Stimulated activated naive CD8-positive, alpha-beta T cell treated with anti-CD3 and anti-CD28 coated beads, Interleukin-15, Interleukin-2, amounts not matched to agents 100 ng/mL and 50 ng/mL, for 24 hours (primary cell): Measurements from ENCODE around the gene COLEC11.
"Not testable (repeated sequence)": the region's sequence is repeated elsewhere in the genome, so short reads cannot be mapped to it uniquely, and the experiment has no call there.

Experiments
- H3K27ac Mint-ChIP-seq: one replicate; pipeline ENCODE4 v1.8.0; 2021; ENCODE audit warnings: mild to moderate bottlenecking, mixed read lengths
- H3K27me3 Mint-ChIP-seq: one replicate; pipeline ENCODE4 v1.8.0; 2021; ENCODE audit warnings: mixed read lengths
- H3K36me3 Mint-ChIP-seq: one replicate; pipeline ENCODE4 v1.8.0; 2021; ENCODE audit warnings: low read depth, mixed read lengths
- H3K4me1 Mint-ChIP-seq: one replicate; pipeline ENCODE4 v1.8.0; 2021; ENCODE audit warnings: low read depth, mixed read lengths
- H3K4me3 Mint-ChIP-seq: one replicate; pipeline ENCODE4 v1.8.0; 2021; ENCODE audit warnings: mild to moderate bottlenecking, mixed read lengths
- H3K9me3 Mint-ChIP-seq: one replicate; pipeline ENCODE4 v1.8.0; 2021; ENCODE audit warnings: mixed read lengths

The COLEC11 gene

DNA sequence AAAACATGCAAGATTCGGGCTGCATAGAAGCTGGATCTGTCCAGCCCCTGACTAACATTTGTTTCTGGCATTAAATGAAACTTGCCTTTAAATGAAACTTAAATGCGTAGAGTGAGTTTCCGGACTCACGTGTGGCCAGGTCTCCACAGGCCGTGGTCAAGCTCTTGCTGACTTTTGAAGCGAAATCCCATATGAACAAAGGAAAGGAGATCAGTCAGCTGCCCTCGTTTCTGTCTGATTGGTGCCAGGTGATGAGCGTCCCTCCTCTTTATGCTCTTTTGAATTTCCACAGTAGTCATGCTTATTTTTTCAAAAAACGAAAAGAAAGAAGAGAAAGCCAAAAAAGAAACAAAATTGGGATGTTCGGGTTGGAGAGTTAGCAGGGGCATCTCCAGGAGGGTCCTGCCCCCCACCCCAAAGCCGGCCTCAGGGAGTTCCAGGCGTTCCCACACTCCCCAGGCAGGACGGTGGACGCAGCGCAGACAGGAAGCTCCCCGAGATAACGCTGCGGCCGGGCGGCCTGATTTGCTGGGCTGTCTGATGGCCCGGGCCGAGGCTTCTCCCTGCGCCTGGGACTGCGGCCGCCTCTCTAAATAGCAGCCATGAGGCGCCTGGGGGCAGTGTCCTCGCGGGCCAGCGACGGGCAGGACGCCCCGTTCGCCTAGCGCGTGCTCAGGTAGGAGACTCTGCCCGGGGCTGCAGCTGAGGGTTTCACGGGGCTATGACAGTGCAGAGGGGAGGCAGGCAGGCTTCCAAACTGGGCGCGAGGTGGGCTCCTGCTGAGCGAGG is at the start of gene COLEC11:
COLEC11 (plus strand) TSS at position 620 of the 789 bp plus-strand sequence. CDS start 9,229 bp downstream, outside the sequence.
- H3K4me3 Mint-ChIP-seq, result no peak within 1 kb of the TSS
- no peak within 1 kb of the TSS for H3K27ac Mint-ChIP-seq
- no peaks in the 10 kb centered on the region for H3K9me3 Mint-ChIP-seq
- peaks cover 26% of the 10 kb centered on the region for H3K4me1 Mint-ChIP-seq
- no peaks in the 10 kb centered on the region for H3K27me3 Mint-ChIP-seq
- peaks cover 21% of the 10 kb centered on the region for H3K36me3 Mint-ChIP-seq

DNA sequence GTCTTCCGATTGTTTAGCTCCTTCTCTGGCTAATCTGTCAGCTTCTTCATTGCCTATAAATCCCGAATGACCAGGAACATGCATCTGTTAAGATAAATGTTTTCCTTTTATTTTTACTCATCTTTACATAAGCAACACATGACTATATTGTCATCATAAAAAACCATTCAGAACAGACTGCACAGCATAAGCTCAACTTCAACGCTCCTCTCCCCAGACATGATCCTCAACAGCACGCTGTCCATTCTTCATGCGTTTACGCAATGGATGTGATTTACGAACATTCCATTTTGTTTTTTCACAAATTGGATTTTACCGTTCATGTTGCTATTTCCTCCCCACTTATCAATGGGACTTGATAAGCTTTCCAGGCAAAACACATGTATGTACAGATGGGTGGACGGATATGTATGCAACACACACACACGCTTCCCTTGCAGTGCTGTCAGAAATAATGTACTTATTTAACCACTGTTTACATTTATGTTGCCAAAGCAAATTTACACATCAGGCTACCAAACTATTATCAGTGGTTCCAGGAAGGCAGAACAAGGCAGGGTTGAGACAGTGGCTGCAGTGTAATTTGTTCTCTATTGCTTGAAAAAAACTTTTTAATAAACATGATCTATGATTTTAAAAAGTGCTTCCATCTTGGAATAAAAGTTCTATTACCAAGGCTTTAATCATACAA is 49.0 kb upstream of the COLEC11 start:
- H3K27me3 Mint-ChIP-seq, result no peaks in the 10 kb centered on the region
- H3K4me1 Mint-ChIP-seq, result no peaks in the 10 kb centered on the region
- H3K36me3 Mint-ChIP-seq, result peaks cover 80% of the 10 kb centered on the region
- no peaks in the 10 kb centered on the region for H3K9me3 Mint-ChIP-seq
- no peak overlapping the region for H3K4me3 Mint-ChIP-seq
- no peak overlapping the region for H3K27ac Mint-ChIP-seq

- H3K27ac Mint-ChIP-seq, result no peak overlapping the region
- no peaks in the 10 kb centered on the region for H3K27me3 Mint-ChIP-seq
- H3K36me3 Mint-ChIP-seq, result peaks cover 81% of the 10 kb centered on the region
- H3K4me1 Mint-ChIP-seq, result no peaks in the 10 kb centered on the region
- no peaks in the 10 kb centered on the region for H3K9me3 Mint-ChIP-seq
- no peak overlapping the region for H3K4me3 Mint-ChIP-seq
These were observed 47.0 kb upstream of the COLEC11 start for GRCh38 chr2:3547915-3548314.

GRCh38 chr2:3553946-3554345 is 41.0 kb upstream of the COLEC11 start:
- Mint-ChIP-seq H3K4me3 (no peak overlapping the region), H3K27ac (no peak overlapping the region)

GRCh38 chr2:3557639-3558204 is 37.2 kb upstream of the COLEC11 start:
- H3K4me3 Mint-ChIP-seq, result peak overlapping the region; percentile 94
- H3K27me3 Mint-ChIP-seq, result no peaks in the 10 kb centered on the region
- H3K4me1 Mint-ChIP-seq, result peaks cover 50% of the 10 kb centered on the region
- H3K27ac Mint-ChIP-seq, result peak overlapping the region; percentile 98
- H3K36me3 Mint-ChIP-seq, result peaks cover 66% of the 10 kb centered on the region
- no peaks in the 10 kb centered on the region for H3K9me3 Mint-ChIP-seq

More at GRCh38 chr2:3553946-3554345, 41.0 kb upstream of the COLEC11 start:
- Mint-ChIP-seq H3K36me3 (peaks cover 81% of the 10 kb centered on the region), H3K27me3 (no peaks in the 10 kb centered on the region), H3K9me3 (no peaks in the 10 kb centered on the region), H3K4me1 (peaks cover 35% of the 10 kb centered on the region)

DNA sequence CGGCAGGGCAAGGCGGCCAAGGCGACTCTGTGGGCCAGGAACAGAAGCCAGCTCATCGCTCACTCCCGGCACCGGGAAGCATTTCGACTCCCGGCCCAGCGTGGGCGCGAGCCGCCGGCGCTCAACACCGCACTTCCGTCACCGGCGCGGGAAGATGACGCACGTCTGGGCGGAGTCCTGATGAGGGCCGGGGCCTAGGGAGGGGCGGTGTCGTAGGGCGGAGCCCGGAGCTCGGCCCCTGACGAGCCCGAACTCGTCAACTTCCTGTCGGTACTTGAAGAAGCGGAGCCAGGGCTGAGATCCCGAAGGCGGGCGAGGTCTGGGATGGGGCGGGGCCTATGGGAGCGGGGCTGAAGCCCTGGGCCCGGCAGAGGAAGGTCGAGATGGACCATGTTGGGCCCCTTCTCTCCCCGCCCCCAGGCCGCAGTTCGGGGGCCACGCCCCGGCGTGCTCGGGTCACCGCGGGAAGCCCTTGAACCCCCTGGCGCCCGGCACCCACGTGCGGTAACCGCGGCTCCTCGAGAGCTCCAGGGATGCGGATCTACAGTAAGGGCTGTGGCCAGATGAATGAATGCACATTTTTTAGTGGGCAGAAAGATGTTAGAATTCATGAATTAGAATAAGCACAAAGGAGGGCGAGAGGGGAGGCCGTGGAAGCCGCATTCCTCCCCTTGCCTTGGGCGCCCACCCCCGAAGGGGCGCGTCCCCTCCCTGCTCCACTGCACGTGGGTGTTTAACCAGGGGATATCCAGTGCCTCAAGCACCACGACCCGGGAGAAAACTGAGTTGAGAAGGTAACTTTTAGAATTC is 36.5 kb upstream of the COLEC11 start, which contains the start of gene RNASEH1:
RNASEH1 (minus strand) TSS at position 129 of the 810 bp plus-strand sequence; CDS start at position 56, 73 bp downstream.
- H3K4me3 Mint-ChIP-seq, result peak within 1 kb of the TSS; percentile 94
- peak within 1 kb of the TSS; percentile 98 for H3K27ac Mint-ChIP-seq
- peaks cover 64% of the 10 kb centered on the region for H3K36me3 Mint-ChIP-seq
- H3K9me3 Mint-ChIP-seq, result no peaks in the 10 kb centered on the region
- H3K27me3 Mint-ChIP-seq, result no peaks in the 10 kb centered on the region
- peaks cover 51% of the 10 kb centered on the region for H3K4me1 Mint-ChIP-seq

GRCh38 chr2:3563521-3563976 is 31.4 kb upstream of the COLEC11 start:
- Mint-ChIP-seq H3K4me1 (peaks cover 26% of the 10 kb centered on the region), H3K36me3 (peaks cover 22% of the 10 kb centered on the region), H3K9me3 (no peaks in the 10 kb centered on the region), H3K4me3 (no peak overlapping the region), H3K27me3 (no peaks in the 10 kb centered on the region), H3K27ac (no peak overlapping the region)

DNA sequence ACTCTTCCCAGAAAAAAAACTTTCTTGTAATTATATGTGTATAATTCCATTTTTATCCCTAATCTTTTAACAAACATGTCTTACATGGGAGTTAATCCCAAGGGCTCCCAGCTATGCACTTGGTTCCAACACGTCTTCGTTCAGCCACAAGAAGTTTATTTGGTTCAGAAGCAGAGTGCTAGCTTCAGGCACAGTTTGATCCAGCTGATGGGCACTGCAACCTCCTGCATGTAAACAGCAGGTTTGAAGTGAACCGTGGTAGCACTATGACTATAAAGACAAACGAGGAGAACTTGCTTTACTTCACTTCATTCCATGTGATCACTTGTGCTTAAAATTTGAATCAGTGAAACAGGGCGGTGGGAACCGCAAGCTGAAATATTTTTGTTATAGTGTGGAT is 29.8 kb upstream of the COLEC11 start:
- H3K4me1 Mint-ChIP-seq, result peaks cover 11% of the 10 kb centered on the region
- H3K4me3 Mint-ChIP-seq, result no peak overlapping the region
- no peak overlapping the region for H3K27ac Mint-ChIP-seq
- no peaks in the 10 kb centered on the region for H3K27me3 Mint-ChIP-seq
- peaks cover 16% of the 10 kb centered on the region for H3K36me3 Mint-ChIP-seq
- no peaks in the 10 kb centered on the region for H3K9me3 Mint-ChIP-seq

GRCh38 chr2:3566806-3567205 is 28.1 kb upstream of the COLEC11 start:
- no peaks in the 10 kb centered on the region for H3K27me3 Mint-ChIP-seq
- peaks cover 4% of the 10 kb centered on the region for H3K36me3 Mint-ChIP-seq
- peaks cover 7% of the 10 kb centered on the region for H3K4me1 Mint-ChIP-seq
- no peak overlapping the region for H3K27ac Mint-ChIP-seq
- no peak overlapping the region for H3K4me3 Mint-ChIP-seq
- no peaks in the 10 kb centered on the region for H3K9me3 Mint-ChIP-seq

DNA sequence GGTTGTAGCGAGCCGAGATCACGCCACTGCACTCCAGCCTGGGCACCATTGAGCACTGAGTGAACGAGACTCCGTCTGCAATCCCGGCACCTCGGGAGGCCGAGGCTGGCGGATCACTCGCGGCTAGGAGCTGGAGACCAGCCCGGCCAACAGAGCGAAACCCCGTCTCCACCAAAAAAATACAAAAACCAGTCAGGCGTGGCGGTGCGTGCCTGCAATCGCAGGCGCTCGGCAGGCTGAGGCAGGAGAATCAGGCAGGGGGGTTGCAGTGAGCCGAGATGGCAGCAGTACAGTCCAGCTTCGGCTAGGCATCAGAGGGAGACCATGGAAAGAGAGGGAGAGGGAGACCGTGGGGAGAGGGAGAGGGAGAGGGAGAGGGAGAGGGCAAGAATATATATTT is 25.3 kb upstream of the COLEC11 start:
- H3K4me1 Mint-ChIP-seq, H3K9me3 Mint-ChIP-seq, H3K4me3 Mint-ChIP-seq, H3K36me3 Mint-ChIP-seq, H3K27ac Mint-ChIP-seq, H3K27me3 Mint-ChIP-seq: not testable (repeated sequence)

GRCh38 chr2:3571284-3571683 is 23.6 kb upstream of the COLEC11 start:
- Mint-ChIP-seq H3K36me3 (peaks cover 7% of the 10 kb centered on the region), H3K27me3 (no peaks in the 10 kb centered on the region), H3K4me3 (no peak overlapping the region), H3K9me3 (no peaks in the 10 kb centered on the region), H3K27ac (no peak overlapping the region), H3K4me1 (peaks cover 17% of the 10 kb centered on the region)

DNA sequence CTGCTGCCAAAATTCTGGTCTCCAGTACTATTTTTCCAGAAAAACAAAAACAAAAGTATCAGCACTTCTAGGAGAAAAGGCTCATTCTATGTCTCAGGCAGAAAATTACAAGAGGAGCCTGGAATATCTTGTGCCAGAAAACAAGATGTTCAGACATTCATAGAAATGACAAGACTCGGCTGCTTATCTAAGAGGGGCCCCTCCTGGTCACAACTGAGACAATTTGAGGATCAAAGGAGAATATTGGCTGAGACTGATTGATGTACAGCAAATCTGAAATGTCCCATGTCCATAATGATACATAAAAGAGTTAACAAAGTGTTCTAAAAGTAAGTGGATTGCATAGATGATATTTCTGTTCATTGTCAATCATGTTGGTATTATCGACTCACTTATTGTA is 22.3 kb upstream of the COLEC11 start:
- H3K27me3 Mint-ChIP-seq, result no peaks in the 10 kb centered on the region
- no peak overlapping the region for H3K4me3 Mint-ChIP-seq
- H3K9me3 Mint-ChIP-seq, result no peaks in the 10 kb centered on the region
- H3K4me1 Mint-ChIP-seq, result peaks cover 30% of the 10 kb centered on the region
- H3K27ac Mint-ChIP-seq, result no peak overlapping the region
- H3K36me3 Mint-ChIP-seq, result peaks cover 21% of the 10 kb centered on the region

- H3K4me3 Mint-ChIP-seq, result peak overlapping the region; percentile 98
- H3K4me1 Mint-ChIP-seq, result peaks cover 45% of the 10 kb centered on the region
- H3K9me3 Mint-ChIP-seq, result no peaks in the 10 kb centered on the region
- H3K36me3 Mint-ChIP-seq, result peaks cover 36% of the 10 kb centered on the region
- peak overlapping the region; percentile 98 for H3K27ac Mint-ChIP-seq
- H3K27me3 Mint-ChIP-seq, result no peaks in the 10 kb centered on the region
These were observed 20.8 kb upstream of the COLEC11 start for GRCh38 chr2:3574155-3574554.

DNA sequence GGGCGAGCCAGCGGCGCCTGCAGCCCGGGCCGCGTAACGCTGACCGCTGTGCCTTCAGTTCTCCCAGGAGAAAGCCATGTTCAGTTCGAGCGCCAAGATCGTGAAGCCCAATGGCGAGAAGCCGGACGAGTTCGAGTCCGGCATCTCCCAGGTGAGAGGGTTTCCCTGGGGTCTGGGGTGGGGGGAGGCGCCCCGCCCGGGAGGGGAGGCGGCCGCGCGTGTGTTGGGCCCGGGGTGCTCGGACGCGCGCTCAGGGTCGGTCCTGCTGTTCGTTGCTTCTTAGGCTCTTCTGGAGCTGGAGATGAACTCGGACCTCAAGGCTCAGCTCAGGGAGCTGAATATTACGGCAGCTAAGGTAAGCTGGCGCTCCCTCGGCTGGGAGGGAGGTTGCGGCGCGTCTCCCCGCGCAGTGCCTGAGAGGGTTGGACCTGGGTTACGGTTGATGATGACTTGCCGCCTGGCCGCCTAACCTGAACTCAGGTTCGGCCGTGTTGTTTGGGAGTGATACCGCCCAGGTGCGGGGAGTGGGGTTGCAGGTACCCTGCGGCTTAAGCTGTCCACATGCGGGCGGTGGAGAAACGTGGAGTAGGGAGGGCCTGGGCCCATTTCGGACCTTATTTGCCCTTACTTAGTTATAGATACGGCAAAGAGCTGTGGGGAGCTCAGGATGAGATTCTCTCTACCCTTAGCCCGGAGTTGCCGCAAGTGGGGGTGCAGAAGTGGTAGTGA is 19.2 kb upstream of the COLEC11 start:
- Mint-ChIP-seq H3K27ac (peak overlapping the region; percentile 98), H3K4me1 (peaks cover 61% of the 10 kb centered on the region), H3K36me3 (peaks cover 51% of the 10 kb centered on the region), H3K9me3 (no peaks in the 10 kb centered on the region), H3K4me3 (peak overlapping the region; percentile 98), H3K27me3 (no peaks in the 10 kb centered on the region)
